H1 (cell line): ENCODE data around the gene DVL1. TPM values are rescaled to one million over a fixed set of nuclear protein-coding genes. Genes with fewer than 3 reads are reported as not detected.

Experiments
- CHD2 ChIP-seq: IDR thresholded peaks from 2 replicates; pipeline ENCODE4 v1.6.1; 2012; ENCODE audit warnings: low read length, improper control_type of control experiment
- CREB1 ChIP-seq: IDR thresholded peaks from 2 replicates; pipeline ENCODE4 v1.6.1; 2012; ENCODE audit warnings: inconsistent platforms
- CTBP2 ChIP-seq: IDR thresholded peaks from 2 replicates; pipeline ENCODE4 v1.7.0; 2011; ENCODE audit warnings: borderline replicate concordance, mild to moderate bottlenecking, moderate library complexity, mixed read lengths, low read length; ENCODE audit not compliant: insufficient read depth, insufficient read length
- NANOG ChIP-seq: IDR thresholded peaks from 2 replicates; pipeline ENCODE4 v1.6.1; 2011; ENCODE audit warnings: low read length, low read depth, mild to moderate bottlenecking, inconsistent platforms; ENCODE audit not compliant: insufficient read depth, poor library complexity, severe bottlenecking
- POU5F1 ChIP-seq: IDR thresholded peaks from 2 replicates; pipeline ENCODE4 v1.6.1; 2011; ENCODE audit warnings: low read depth, mild to moderate bottlenecking, low read length, moderate library complexity
- SIN3A ChIP-seq, 2 experiments: IDR thresholded peaks in 1 of 2; conservative IDR thresholded peaks in 1 of 2; 2 replicates each; pipeline ENCODE4 v1.6.1; 2011 to 2012; ENCODE audit warnings: low read length in 2 of 2, improper control_type of control experiment in 1 of 2, low read depth in 1 of 2, mild to moderate bottlenecking in 1 of 2
- polyA plus RNA-seq, 7 experiments: library from polyadenylated mRNA; depleted of rRNA in 3 of 7; stranded (reverse) in 5 of 7; unstranded in 2 of 7; fragments of >200 nt in 5 of 7; fragments of 200-250 nt in 2 of 7; gene quantifications; 1 replicate in 5 of 7; 2 replicates in 1 of 7; 4 replicates in 1 of 7; pipeline versions ENCODE4 v1.2.1 to v1.2.3, GENCODE V29; 2011 to 2013; ENCODE audit warnings: missing spikeins in 2 of 7, mixed read lengths in 2 of 7
- total RNA-seq: library from RNA; stranded (reverse); fragmentation: NEBNext Ultra II Directional; extraction: Animal tissue kit (Norgen Biotek cat#: 25700); gene quantifications from 2 replicates; pipeline ENCODE4 v1.2.1, GENCODE V29; 2021

Gene DVL1
- total and polyA plus RNA-seq, 2 of the 8 experiments (the other 6 are each of a cell fraction or from before 2014, with no cell fraction given): 39.4 to 58.9 TPM

GRCh38 chr1:1318777-1319645 lies 30.2 kb downstream of the DVL1 start (continued):
- TF ChIP-seq CTBP2: no peak
- no peak for TF ChIP-seq POU5F1
- TF ChIP-seq CHD2: no peak
- no peak for TF ChIP-seq CREB1
- TF ChIP-seq SIN3A (conservative IDR thresholded peaks at IDR 0.05 in 1 of 2, IDR thresholded peaks at IDR 0.05 in 1 of 2; ENCODE audit: low read depth in 1 of 2, low read length in 2 of 2): no peak
- TF ChIP-seq NANOG: no peak
